Measurements from ENCODE around the gene KLC3. TPM values are rescaled to one million over a fixed set of nuclear protein-coding genes. Genes with fewer than 3 reads are reported as not detected.
A peak's percentile ranks its signal among the peaks of the same experiment; 100 is the strongest.

Gene KLC3
- total and polyA plus RNA-seq, 4 donors = 0.80 to 2.2 (median 1.4) TPM

DNA sequence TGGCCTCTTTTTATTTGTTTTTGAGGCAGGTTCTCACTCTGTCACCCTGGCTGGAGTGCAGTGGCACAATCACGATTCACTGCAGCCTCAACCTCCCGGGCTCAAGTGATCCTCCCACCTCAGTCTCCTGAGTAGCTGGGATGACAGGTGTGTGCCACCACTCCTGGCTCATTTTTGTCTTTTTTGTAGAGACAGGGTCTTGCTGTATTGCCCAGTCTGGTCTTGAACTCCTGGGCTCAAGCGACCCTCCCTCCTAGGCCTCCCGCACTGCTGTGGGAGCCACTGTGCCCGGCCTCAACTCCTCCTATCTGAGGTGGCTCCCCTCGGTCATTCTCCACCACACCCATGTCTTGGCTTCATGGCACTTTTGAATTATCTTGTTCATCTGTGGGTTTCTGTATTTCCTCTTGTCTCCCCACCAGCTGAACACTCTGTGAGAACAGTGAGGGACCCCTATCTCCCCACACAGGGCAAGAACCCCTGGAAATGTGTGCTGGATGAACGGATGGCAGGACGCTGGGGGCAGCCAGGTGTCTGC lies 25.8 kb upstream of the KLC3 start:
- H3K27me3 ChIP-seq (ENCODE audit: control insufficient read depth in 3 of 3, insufficient read depth in 3 of 3, low read length in 2 of 3) = peaks cover 0 to 3% (median 0%) of the 10 kb centered on the region in 3 donors
- DNase-seq = no peak
- 76 to 79% methylated on average over 8 of the region's 8 CpGs for WGBS, 2 donors

DNA sequence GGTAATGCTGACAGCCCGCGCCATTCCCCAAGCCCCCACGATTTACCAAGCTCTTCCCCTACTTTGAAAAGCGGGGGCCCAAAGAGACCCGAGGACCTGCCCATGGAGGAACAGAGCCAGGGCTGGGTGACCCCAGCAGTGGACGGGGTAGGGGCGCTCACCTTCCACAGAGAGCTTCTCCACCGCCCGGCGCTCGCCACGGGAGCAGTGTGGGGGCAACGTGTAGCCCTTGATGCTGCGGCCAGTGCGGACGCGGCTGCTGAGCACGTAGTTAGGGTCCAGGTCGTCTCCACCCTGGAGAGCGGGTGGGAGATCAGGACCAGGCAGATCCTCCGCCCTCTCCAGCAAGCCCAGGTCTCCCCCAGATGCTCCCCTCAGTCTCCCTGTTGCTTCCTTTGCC lies 25.2 kb upstream of the KLC3 start:
- H3K27me3 ChIP-seq (ENCODE audit: control insufficient read depth in 3 of 3, insufficient read depth in 3 of 3, low read length in 2 of 3) = peaks cover 0 to 3% (median 0%) of the 10 kb centered on the region in 3 donors

More for the DNA sequence above, 25.8 kb upstream of the KLC3 start:
- H3K9me3 ChIP-seq (ENCODE audit: control insufficient read depth in 4 of 4, insufficient read depth in 3 of 4, low read length in 3 of 4) = no peaks in the 10 kb centered on the region
- H3K36me3 ChIP-seq (ENCODE audit: control insufficient read depth in 4 of 4, insufficient read depth in 4 of 4, low read length in 4 of 4) = no peaks in the 10 kb centered on the region
- H3K4me3 ChIP-seq = no peak overlapping the region
- no peak for ATAC-seq (ENCODE audit: insufficient read depth, low FRiP score)
- TF ChIP-seq, protein P1, sequence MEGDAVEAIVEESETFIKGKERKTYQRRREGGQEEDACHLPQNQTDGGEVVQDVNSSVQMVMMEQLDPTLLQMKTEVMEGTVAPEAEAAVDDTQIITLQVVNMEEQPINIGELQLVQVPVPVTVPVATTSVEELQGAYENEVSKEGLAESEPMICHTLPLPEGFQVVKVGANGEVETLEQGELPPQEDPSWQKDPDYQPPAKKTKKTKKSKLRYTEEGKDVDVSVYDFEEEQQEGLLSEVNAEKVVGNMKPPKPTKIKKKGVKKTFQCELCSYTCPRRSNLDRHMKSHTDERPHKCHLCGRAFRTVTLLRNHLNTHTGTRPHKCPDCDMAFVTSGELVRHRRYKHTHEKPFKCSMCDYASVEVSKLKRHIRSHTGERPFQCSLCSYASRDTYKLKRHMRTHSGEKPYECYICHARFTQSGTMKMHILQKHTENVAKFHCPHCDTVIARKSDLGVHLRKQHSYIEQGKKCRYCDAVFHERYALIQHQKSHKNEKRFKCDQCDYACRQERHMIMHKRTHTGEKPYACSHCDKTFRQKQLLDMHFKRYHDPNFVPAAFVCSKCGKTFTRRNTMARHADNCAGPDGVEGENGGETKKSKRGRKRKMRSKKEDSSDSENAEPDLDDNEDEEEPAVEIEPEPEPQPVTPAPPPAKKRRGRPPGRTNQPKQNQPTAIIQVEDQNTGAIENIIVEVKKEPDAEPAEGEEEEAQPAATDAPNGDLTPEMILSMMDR (IDR thresholded peaks at IDR 0.05; ENCODE audit: control extremely low read depth, extremely low read depth) = no peak
- no peaks in the 10 kb centered on the region for H3K4me1 ChIP-seq (ENCODE audit: control insufficient read depth in 5 of 5, insufficient read depth in 5 of 5, low read length in 5 of 5)
- H3K27ac ChIP-seq (ENCODE audit: low read depth in 1 of 2, low read length in 1 of 2) = no peak overlapping the region
- H3K9ac ChIP-seq (ENCODE audit: insufficient read depth in 1 of 2, low read length in 2 of 2) = no peak overlapping the region

DNA sequence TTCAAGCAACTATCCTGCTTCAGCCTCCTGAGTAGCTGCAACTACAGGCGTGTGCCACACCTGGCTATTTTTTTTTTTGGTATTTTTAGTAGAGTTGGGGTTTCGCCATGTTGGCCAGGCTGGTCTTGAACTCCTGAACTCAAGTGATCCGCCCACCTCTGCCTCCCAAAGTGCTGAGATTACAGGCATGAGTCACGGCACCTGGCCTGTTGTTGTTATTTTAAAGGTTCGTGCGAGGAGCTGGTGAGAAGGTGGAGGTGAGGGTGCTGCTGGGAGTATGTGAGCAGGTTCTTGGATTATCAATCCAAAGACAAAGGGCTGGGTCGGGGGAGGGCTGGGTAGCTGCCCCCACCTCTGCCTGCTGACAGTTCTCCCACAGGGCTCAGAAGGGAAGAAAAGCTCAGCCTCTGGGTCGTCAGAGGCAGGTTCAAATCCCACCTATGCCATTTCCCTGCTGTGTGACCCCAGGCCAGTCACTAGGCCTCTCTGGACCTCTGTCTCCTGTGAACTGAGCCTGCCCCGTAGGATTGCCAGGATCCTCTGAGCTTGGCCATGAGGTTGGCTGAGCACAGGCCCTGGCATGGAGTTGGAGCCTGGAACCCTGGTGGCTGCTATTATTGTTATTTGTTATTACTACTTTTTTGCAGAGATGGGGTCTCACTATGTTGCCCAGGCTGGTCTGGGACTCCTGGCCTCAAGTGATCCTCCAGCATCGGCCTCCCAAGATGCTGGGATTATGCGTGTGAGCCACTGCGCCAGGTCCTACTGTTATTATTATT lies 19.4 kb upstream of the KLC3 start:
- WGBS, 2 donors = 87 to 90% methylated on average over 12 of the region's 12 CpGs
- H3K4me3 ChIP-seq = no peak overlapping the region
- DNase-seq (no peak), ATAC-seq (ENCODE audit: insufficient read depth, low FRiP score) (no peak)
- peaks cover 0 to 8% (median 0%) of the 10 kb centered on the region in 3 donors for H3K27me3 ChIP-seq (ENCODE audit: control insufficient read depth in 3 of 3, insufficient read depth in 3 of 3, low read length in 2 of 3)
- H3K9ac ChIP-seq (ENCODE audit: insufficient read depth in 1 of 2, low read length in 2 of 2) = no peak overlapping the region
- H3K36me3 ChIP-seq (ENCODE audit: control insufficient read depth in 4 of 4, insufficient read depth in 4 of 4, low read length in 4 of 4) = no peaks in the 10 kb centered on the region
- TF ChIP-seq, protein P1 (IDR thresholded peaks at IDR 0.05; ENCODE audit: control extremely low read depth, extremely low read depth) = no peak
- H3K27ac ChIP-seq (ENCODE audit: low read depth in 1 of 2, low read length in 1 of 2) = peak overlapping the region in 1 of 2 donors; percentile 95
- peaks cover 0 to 9% (median 0%) of the 10 kb centered on the region in 5 donors for H3K4me1 ChIP-seq (ENCODE audit: control insufficient read depth in 5 of 5, insufficient read depth in 5 of 5, low read length in 5 of 5)
- H3K9me3 ChIP-seq (ENCODE audit: control insufficient read depth in 4 of 4, insufficient read depth in 3 of 4, low read length in 3 of 4) = no peaks in the 10 kb centered on the region

More for the DNA sequence above, 25.2 kb upstream of the KLC3 start:
- Histone ChIP-seq H3K9me3 (ENCODE audit: control insufficient read depth in 4 of 4, insufficient read depth in 3 of 4, low read length in 3 of 4) (no peaks in the 10 kb centered on the region), H3K4me3 (no peak overlapping the region), H3K9ac (ENCODE audit: insufficient read depth in 1 of 2, low read length in 2 of 2) (no peak overlapping the region), H3K36me3 (ENCODE audit: control insufficient read depth in 4 of 4, insufficient read depth in 4 of 4, low read length in 4 of 4) (no peaks in the 10 kb centered on the region), H3K27ac (ENCODE audit: low read depth in 1 of 2, low read length in 1 of 2) (no peak overlapping the region), H3K4me1 (ENCODE audit: control insufficient read depth in 5 of 5, insufficient read depth in 5 of 5, low read length in 5 of 5) (no peaks in the 10 kb centered on the region)
- DNase-seq (no peak), ATAC-seq (ENCODE audit: insufficient read depth, low FRiP score) (no peak)
- TF ChIP-seq, protein P1 (IDR thresholded peaks at IDR 0.05; ENCODE audit: control extremely low read depth, extremely low read depth) = no peak
- 62 to 71% methylated on average over 21 of the region's 21 CpGs for WGBS, 2 donors
